ENCODE data around the gene DCHS2.
"Not testable (repeated sequence)": the region's sequence is repeated elsewhere in the genome, so short reads cannot be mapped to it uniquely, and the experiment has no call there.

The DCHS2 gene

DNA sequence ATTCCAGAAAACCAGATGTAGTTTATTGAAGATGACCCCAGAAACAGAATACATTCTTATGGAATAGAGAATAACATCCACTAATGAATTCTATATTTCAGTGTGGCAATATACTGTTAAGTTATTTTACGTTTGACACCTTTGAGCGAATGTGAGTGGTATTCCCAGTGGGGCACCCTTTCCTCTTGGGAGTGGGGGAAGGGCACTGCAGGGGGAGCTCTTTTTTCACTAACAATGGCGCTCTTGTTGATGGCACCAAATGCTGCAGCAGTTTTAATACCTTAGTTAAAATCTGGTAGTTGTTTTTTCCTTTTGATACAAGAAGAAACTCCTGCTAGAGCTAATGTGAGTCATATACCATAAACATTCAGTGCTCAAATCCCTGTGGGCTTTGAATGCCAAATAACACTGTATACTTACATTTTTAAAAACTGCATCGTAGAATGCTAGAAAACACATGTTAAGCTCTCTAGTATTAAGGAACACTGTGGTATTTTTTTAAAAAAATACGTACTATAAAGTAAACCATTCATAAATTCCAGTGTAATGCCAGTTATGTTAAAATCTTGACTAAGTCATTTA is 178.5 kb downstream of the DCHS2 start:
- DNase-seq = no peak

DNA sequence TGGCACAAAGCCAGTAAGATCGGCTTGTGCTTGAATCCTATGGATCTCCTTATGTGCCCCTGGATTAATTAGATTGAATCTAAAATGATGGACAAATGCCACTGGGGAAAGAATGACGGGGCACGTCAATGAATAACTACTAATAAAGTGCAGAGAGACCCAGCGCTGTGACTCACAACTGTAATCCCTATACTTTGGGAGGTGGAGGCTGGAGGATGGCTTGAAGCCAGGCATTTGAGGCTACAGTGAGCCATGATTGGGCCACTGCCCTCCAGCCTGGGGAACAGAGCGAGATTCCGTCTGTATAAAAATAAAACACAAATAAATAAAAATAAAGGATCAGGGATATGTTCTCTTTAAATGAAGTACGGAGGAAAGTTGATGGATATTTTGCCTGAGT is 179.4 kb downstream of the DCHS2 start:
- DNase-seq = no peak

DNA sequence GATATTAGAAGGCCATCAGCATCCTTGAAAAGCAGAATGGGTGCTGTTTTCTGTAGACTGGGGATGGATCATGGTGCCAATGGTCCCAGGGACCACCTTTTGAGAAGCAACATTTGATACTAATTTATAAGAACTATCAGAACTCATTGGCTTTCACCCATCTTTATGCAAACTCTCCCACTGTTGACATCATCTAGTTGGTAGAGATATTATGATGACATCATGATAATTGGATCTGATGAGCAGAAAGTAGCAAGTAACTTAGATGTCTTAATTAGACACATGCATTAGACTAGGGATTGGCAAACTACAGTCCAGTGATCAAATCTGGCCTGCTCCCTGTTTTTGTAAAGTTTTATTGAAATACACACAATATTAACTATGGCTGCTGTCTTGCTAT is 181.0 kb downstream of the DCHS2 start:
- DNase-seq = no peak

DNA sequence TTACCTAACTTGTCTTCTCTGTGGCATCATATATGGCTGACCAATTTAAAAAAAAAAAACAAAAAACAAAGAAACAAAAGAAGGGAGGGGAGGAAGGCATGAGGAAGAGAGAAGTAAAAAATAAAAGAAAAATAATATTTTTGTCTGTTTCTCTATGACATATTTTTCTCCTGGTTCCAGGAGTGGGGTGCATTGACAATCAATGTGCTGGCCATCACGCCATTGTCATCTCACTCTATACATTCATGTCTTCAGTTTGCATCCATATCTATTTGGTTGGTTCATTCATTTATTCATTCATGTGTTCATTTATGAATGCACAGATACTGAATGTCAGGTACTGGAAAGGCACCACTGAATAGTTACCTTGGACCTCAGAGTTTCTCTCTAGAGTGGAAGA is 183.4 kb downstream of the DCHS2 start:
- DNase-seq = no peak

DNA sequence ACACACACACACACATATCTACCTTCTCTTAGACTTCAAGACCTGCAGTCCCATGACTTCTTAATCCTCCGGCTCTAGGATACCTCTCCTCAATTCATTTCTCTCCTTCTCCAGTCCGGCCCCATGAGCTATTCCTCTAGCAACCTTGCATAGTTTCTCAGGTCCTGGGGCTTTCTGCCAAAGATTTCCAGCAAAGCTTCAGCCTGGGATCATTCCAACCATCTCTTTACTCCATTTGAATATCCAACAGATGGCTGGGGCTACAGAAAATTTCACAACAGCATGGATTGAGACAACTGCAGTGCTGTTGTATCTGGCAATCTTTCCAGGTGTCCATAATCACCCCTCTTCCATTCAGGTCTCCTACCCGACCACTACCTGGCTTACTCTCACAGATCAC is 184.1 kb downstream of the DCHS2 start:
- no peak for DNase-seq

DNA sequence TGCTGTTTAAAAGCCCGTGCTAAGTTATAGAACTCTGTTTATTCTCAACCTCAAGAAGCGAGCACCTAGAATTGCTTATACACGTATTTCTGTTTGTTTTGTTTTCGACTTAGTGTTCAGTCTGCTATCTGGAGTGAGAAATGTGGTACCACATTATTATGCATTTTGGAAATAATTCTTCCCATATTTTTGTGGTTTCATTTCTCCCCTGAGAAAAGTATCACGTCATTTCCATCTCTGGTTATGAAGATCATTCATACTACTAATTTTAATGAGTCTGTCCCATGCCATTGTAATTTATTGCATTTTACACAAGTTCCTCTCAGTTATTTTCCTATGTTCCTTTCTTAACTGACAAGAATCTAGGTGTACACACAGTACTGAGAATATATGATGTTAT is 186.0 kb downstream of the DCHS2 start:
- DNase-seq = no peak

DNA sequence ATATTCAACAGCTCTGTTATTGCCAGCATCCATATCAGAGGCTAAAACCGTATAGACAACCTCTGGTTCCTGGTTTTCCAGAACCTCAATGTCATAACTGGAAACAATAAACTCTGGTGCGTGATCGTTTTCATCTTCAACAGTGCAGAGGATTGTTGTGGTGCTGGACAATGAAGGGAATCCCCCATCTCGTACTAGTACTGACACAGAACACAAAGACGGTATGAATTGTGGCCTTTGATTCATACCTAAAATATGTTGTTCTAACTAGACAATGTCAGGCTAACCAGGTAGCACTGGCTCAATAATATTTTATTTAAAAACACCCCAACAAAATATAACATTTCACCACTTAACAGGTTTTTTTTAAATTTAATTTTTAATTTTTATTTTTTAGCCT is 186.9 kb downstream of the DCHS2 start:
- no peak for DNase-seq

DNA sequence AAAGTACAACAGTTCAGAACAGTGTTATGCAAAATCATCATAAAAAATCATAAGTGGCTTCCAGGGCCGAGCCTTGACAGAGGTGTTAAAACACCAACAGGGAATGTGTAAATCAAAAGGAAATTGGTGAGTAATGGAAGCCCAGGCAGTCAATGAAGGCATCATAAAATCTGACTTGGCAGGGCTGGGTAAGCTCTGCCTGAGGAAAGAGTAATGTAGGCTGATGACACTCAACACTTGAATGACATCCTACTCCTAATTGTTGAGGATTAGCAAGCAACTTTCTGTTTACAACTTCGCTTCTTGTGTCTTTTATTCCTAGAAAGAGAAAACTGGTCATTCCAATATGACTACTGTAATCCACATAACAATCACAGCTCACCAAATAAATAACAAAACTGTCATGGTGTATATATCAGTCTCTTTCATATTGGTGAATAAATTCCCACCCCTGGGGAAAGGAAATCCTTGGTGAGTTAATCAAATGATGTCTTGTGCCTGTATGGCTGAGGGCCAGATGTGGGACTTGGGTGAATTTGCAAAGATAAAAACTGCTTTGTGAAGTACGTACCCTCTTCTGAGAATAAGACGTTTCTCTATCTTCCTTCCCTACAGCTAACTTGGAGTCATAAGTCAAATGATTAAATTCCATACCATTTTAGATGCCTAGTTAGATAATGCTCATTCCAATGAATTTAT is 196.8 kb downstream of the DCHS2 start:
- DNase-seq = no peak

DNA sequence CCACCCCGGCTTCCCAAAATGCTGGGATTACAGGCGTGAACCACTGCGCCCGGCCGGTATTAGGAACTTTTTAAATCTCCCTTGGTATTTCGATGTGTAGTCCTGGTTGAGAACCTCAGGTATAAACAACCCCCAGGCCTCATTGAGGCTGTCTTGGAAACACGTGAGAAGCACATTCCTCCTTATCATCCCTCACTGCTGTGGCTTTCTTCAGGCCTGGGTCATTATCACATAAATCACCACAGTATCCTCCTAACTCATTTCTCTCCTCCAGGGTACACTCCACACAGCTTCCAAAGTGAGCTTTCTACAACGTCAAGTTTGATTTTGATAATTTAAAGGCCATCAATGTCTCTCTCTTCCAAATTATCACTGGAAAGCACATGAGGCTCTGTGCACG is 198.2 kb downstream of the DCHS2 start:
- no peak for DNase-seq

DNA sequence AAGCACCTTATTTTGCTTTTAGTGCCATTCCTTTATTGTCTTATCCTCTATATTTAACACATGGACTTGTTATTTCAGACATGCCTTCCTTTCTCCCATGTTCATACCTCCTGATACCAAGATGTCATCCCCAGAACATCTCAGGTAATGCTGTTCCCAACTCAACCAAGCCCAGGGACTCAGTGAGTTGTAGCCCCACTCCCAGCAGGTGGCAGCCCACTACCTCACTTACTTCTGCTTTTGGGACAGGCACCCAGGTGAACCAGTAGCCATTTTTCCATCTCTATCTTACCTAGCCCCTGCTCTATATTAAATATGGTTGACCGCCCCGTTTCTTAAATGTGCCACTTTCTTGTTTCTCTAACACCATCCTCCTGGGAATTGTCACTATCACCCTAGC is 199.0 kb downstream of the DCHS2 start:
- peak; percentile 1 for DNase-seq

DNA sequence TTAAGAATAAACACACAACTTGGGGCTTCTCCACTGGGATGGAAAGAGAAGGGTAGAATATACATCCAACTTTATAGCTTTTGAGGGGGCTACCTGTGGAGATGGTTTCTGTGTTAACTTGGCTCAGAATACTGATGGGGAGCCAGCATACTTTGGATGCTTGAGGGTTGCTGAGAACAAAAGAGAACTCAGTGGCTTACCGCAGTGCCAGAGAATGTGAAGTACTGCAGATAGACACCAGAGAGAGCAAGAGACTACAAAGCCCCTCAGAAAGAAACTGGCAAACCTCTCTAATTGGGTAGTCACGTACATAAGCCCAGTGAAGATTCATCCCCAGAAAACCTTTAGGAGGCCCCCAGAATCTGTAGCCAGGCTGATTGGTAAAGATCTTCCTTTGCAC is 214.4 kb downstream of the DCHS2 start:
- DNase-seq = no peak

DNA sequence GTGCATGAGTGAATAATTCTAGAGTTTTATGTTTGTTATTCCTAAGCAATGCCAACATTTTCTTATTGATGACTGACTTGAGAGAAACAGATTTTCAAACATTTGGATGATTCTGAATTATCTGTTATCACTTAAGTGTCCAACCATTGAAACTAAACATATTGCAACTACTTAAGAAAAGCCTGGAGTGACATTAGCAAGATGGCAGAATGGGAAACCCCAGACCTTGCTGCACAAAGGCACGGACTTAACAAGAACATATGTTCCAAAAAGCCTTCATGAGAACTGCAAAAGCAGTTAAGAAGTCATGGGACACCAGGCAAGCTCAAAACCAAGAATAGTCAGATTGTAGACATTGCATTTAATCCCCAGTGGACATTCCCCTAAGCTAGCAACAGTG is 215.1 kb downstream of the DCHS2 start:
- DNase-seq = no peak

DNA sequence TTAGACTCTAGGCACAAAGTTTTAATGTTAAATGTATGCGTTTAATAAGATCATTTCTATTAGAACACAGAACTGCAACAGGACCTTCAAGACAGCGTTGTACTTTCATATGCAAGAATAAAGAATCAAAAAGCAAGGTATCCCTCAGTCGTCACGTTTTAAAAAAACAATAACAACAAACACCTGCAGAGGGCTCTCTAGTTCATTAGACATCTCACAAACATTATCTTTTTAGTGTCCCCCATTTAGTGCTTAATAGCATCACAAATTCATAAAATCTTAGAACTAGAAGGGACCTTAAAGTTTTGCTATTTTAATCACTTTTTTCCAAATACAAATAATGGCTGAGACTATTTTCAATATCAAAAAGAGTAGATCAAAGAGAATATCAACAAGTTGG is 236.6 kb downstream of the DCHS2 start:
- no peak for DNase-seq

DNA sequence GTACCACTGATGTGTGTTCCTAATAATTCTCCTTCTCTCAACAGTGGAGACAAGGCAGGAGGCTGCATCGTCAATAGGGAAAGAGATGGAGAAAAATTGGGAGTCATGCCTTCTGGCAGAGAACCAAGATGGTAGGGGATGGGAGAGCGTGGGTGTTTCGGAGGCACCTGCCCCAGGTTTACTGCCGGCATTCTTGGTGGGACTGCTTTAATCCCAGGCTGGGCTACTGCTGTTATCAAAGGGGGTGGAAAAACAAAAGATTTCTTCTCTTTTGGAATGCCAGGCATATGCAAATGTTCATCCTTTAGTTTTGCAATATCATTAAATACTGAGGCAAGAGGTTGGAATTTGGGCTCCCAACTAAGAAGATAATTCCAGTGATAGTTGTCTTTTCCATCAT is 257.0 kb downstream of the DCHS2 start:
- no peak for DNase-seq

DNA sequence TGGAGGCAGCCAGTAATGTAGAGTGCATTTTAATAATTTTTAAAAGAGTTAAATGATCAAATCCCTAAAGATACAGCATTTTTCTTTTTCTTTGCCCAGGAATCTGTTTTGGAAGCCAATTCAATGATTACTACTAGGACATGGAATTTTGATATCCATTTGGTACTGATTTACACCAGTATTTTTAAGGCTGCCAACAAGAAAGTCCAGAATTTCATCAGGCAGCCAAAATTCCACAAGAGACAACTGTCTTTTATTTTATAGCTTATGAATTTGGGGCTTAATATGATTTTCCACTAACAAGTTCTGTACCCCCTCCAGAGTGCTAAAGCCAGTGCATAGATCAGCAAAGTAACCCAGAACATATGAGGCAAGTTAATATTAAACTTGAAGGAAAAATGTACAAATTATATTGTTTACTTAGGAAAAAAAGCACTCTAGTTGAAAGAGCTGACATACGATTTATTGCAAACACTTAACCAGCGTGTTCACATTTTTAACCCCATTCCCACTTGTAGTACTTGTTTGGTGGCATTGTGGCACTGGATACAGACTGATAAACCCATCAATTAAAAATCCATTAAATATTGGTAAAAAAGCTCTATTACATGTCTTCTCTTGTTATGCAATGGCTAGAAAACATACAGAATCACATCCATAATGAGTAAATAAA is 259.7 kb downstream of the DCHS2 start:
- no peak for DNase-seq

DNA sequence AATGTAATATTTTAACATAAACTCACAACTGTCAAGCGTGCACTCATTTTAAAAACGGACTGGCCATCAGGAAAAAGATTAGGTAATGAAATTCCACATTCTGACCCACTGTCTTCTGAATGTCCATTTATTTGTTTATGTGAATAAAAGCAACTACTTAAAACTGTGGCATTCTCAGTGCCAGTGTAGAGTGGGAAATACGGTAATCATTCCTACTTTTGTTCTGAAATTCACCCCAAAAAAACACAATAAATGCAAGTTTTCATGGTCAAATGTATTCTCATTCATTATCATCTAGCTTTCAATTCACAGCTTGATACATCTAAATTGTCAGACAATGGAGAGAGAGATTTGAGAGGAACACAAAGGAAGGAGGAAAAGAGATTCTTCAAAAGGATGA is 260.9 kb downstream of the DCHS2 start:
- DNase-seq = no peak

DNA sequence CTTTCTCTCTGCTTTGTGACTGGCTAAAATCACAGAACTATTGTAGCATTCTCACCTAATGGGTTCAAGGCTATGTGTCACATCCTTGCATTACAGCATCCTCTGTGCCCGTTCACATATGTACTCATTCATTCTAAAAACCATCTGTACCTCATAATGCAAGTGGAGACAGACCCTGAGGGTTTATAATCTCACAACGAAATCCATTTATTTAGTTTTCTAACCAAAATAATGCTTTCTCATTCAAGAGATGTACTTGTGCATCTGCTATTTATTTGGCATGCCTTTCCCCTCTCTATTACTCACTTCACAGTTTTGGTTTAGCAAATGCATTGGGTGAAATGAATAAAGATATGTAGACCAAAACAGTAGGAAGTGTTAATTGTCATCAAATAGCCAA is 261.5 kb downstream of the DCHS2 start:
- DNase-seq = no peak

DNA sequence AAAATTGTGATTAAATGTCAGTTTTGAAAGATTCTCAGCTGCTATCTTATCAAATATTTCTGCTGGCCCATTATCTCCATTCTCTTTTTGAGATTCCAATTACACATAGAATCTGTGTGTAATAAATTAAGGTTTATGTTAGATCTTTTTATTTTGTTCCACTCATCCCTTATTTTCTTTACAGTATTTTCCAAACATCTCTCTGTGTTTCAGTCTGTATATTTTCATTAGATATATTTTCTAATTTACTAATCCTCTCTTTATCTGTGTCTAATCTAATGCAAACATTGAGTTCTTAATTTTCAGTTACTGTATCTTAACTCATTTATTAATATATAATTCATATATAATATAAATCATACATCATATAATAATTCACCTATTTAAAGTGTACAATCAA is 268.7 kb downstream of the DCHS2 start:
- no peak for DNase-seq

DNA sequence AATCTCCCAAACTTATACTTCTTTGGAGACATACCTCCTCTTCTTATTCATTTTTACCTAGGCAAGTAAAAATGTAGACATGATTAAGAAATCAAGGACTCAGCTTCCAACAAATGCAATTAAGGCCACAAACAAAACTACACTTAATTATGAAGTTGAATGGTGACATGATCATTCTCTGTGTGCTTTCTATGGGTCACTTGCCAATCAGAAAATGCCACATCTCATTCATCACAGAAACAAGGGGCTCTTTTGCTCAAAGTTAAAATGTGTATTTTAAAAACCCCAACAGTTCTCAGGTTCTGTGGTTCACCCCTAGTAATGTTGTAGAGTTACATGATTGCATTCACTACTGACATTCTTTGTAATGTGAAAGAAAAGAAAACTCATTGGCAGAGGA is 273.5 kb downstream of the DCHS2 start:
- no peak for DNase-seq

DNA sequence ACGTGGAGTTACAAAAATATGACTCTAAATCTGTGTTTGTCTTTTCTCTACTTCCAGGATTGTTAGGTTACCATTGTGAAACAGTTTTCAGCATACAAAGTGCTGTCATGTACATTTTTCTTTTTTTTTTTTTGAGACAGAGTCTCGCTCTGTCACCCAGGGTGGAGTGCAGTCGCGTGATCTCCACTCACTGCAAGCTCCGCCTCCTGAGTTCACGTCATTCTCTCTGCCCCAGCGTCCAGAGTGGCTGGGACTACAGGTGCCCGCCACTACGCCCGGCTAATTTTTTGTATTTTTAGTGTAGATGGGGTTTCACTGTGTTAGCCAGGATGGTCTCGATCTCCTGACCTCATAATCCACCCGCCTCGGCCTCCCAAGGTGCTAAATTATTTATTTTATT is 274.2 kb downstream of the DCHS2 start:
- DNase-seq = not testable (repeated sequence)

DNA sequence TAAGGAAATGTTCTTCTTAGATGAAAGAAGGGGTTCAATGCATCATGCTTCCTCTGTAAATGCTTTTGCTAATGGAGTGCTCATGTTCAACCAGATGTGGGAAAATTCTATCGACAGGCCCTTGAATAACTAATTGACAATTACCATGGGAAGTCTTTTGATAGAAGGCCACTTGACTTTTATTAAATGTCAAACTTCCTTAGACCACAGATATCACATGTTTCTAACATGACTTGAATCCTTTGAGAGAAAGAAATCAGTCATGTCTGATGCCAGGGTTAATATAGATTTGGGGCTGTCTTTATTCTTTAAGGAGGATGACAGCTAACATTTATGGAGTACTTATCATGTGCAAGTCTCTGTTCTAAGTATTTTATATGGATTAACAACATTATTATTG is 280.1 kb downstream of the DCHS2 start:
- DNase-seq = no peak

DNA sequence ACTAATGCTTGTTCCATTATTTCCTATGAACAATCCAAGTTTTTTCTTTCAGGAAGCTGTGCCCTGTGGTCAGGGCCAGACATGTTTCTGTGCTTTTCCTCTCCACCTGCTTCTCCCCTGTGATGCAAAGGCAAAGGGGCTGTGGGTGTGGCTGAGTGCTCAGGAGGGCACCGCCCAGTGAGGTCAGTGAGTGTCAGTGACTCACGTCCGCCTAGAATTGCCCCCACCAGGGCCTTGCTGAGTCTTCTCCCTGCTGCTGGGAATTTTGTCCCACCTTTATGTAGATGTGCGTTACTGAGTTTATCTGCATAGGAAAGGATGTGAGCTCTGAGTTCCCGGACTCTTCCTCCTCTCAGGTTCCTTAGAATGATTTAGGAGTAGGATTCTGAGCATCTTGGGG is 283.2 kb downstream of the DCHS2 start:
- DNase-seq = no peak

DNA sequence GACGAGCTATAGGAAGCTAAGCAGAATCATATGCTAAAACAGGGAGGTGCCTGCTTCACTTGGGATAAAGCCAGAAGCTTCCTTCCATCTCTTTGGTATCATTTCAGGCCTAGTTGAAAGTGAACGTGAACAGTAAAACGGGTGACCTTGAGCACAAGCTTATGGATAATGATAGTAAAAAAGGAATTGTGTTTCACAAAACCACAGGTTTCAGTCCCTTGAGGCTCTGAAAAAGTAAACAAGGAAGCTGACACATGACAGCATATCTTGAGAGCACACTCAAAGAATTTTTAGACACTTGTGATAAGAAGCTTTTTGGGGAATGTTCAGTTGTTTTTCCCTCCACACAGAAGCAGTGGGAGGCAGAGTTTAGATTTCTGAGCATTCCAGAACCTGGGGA is 286.1 kb downstream of the DCHS2 start:
- DNase-seq = no peak

DNA sequence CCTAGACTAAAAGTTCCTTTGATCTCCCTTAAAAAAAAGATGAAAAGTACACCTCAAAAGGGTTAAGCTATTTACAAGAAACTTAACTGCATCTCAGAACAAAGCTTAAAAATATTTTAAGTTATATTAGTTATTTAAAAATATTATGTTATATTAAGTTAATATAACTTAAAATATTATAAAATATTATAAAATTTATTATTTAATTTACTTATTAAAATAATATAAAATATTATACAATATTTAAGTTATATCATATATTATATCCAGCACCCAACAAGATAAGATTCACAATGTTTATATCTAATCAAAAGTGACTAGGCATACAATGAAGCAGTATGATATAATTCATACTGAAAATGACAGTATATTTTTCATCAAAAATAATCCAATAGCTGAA is 296.9 kb downstream of the DCHS2 start:
- DNase-seq = no peak

DNA sequence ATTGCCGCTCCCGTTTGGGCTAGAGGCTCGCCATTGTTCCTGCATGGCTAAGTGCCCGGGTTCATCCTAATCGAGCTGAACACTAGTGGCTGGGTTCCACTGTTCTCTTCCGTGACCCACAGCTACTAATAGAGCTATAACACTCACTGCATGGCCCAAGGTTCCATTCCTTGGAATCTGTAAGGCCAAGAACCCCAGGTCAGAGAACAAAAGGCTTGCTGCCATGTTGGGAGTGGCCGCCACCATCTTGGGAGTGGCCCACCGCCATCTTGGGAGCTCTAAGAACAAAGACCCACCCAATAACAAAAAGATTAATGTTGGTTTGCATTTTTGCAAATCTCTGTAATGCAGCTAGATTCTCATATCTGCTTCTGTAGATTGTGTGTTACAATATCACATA is 299.0 kb downstream of the DCHS2 start:
- DNase-seq = no peak

Data from activated CD4-positive, alpha-beta T cell treated with anti-CD3 and anti-CD28 coated beads, Interleukin-10, Interleukin-2, amounts not matched to agents 100 ng/mL and 50 ng/mL, durations not matched to agents 16 hours and 8 hours (primary cell).